ENCODE data around the gene CACNA1G.

The CACNA1G gene

GRCh38 chr17:50660042-50660886 lies 99.7 kb downstream of the CACNA1G start:
- no peak for DNase-seq

GRCh38 chr17:50660887-50661345 lies 100.4 kb downstream of the CACNA1G start:
- no peak for DNase-seq

- DNase-seq: no peak
Observed at GRCh38 chr17:50661348-50661747, 100.8 kb downstream of the CACNA1G start.

GRCh38 chr17:50661795-50662391 lies 101.4 kb downstream of the CACNA1G start:
- peak; percentile 81 for DNase-seq

- DNase-seq: no peak
Observed at GRCh38 chr17:50662632-50663225, 102.2 kb downstream of the CACNA1G start.

GRCh38 chr17:50663812-50664374 lies 103.4 kb downstream of the CACNA1G start:
- no peak for DNase-seq

- DNase-seq: no peak
Observed at GRCh38 chr17:50664788-50665458, 104.4 kb downstream of the CACNA1G start.

GRCh38 chr17:50665838-50666237 lies 105.3 kb downstream of the CACNA1G start:
- DNase-seq: no peak

- DNase-seq: no peak
Observed at GRCh38 chr17:50666316-50666715, 105.8 kb downstream of the CACNA1G start.

GRCh38 chr17:50667259-50668024 lies 106.9 kb downstream of the CACNA1G start:
- no peak for DNase-seq

GRCh38 chr17:50668025-50668837 lies 107.7 kb downstream of the CACNA1G start:
- no peak for DNase-seq

- DNase-seq: no peak
Observed at GRCh38 chr17:50668838-50669581, 108.5 kb downstream of the CACNA1G start.

GRCh38 chr17:50672071-50672470 lies 111.6 kb downstream of the CACNA1G start:
- no peak for DNase-seq

GRCh38 chr17:50672831-50673551 lies 112.5 kb downstream of the CACNA1G start:
- no peak for DNase-seq

GRCh38 chr17:50675190-50675589 lies 114.7 kb downstream of the CACNA1G start:
- DNase-seq: no peak

- no peak for DNase-seq
Observed at GRCh38 chr17:50675627-50676026, 115.1 kb downstream of the CACNA1G start.

- no peak for DNase-seq
Observed at GRCh38 chr17:50676065-50676975, 115.8 kb downstream of the CACNA1G start.

Measured in activated CD4-positive, alpha-beta T cell treated with anti-CD3 and anti-CD28 coated beads, Interleukin-10, Interleukin-2, amounts not matched to agents 100 ng/mL and 50 ng/mL, durations not matched to agents 16 hours and 8 hours (primary cell).